ENCODE measurements around the gene CNTN5.

Gene CNTN5

GRCh38 chr11:99229544-99229943 is 208.8 kb downstream of the CNTN5 start:
- Histone ChIP-seq H3K27me3 (no peaks in the 10 kb centered on the region), H3K4me1 (no peaks in the 10 kb centered on the region), H3K9me3 (peaks cover 0 to 7% (median 0%) of the 10 kb centered on the region in 3 donors), H3K4me3 (no peak overlapping the region), H3K36me3 (no peaks in the 10 kb centered on the region), H3K27ac (no peak overlapping the region)
- TF ChIP-seq CTCF (IDR thresholded peaks at IDR 0.05): no peak
- intact Hi-C loops (cut with DNase I; ENCODE audit: low total_unique reads): no loop called here
- DNase-seq: no peak

GRCh38 chr11:99234534-99234933 is 213.8 kb downstream of the CNTN5 start:
- no peak for DNase-seq

GRCh38 chr11:99238401-99238800 is 217.7 kb downstream of the CNTN5 start:
- intact Hi-C loops (cut with DNase I; ENCODE audit: low total_unique reads): no loop called here
- H3K4me1 ChIP-seq: no peaks in the 10 kb centered on the region

More at GRCh38 chr11:99234534-99234933, 213.8 kb downstream of the CNTN5 start:
- H3K27ac ChIP-seq: no peak overlapping the region
- H3K36me3 ChIP-seq: no peaks in the 10 kb centered on the region
- intact Hi-C loops (cut with DNase I; ENCODE audit: low total_unique reads): no loop called here
- no peaks in the 10 kb centered on the region for H3K4me1 ChIP-seq
- no peaks in the 10 kb centered on the region for H3K27me3 ChIP-seq
- H3K4me3 ChIP-seq: no peak overlapping the region
- H3K9me3 ChIP-seq: peaks cover 0 to 7% (median 0%) of the 10 kb centered on the region in 3 donors
- TF ChIP-seq CTCF (IDR thresholded peaks at IDR 0.05): no peak

GRCh38 chr11:99240192-99241030 is 219.7 kb downstream of the CNTN5 start:
- no peak for TF ChIP-seq CTCF (IDR thresholded peaks at IDR 0.05)
- DNase-seq: no peak
- intact Hi-C loops (cut with DNase I; ENCODE audit: low total_unique reads): no loop called here

More at GRCh38 chr11:99238401-99238800, 217.7 kb downstream of the CNTN5 start:
- Histone ChIP-seq H3K9me3 (no peaks in the 10 kb centered on the region), H3K4me3 (no peak overlapping the region), H3K27ac (no peak overlapping the region), H3K27me3 (no peaks in the 10 kb centered on the region), H3K36me3 (no peaks in the 10 kb centered on the region)
- DNase-seq: no peak
- no peak for TF ChIP-seq CTCF (IDR thresholded peaks at IDR 0.05)

GRCh38 chr11:99241066-99241465 is 220.3 kb downstream of the CNTN5 start:
- Histone ChIP-seq H3K27me3 (no peaks in the 10 kb centered on the region), H3K9me3 (no peaks in the 10 kb centered on the region), H3K4me3 (no peak overlapping the region), H3K27ac (no peak overlapping the region), H3K4me1 (no peaks in the 10 kb centered on the region), H3K36me3 (no peaks in the 10 kb centered on the region)
- intact Hi-C loops (cut with DNase I; ENCODE audit: low total_unique reads): no loop called here
- no peak for TF ChIP-seq CTCF (IDR thresholded peaks at IDR 0.05)
- no peak for DNase-seq

More at GRCh38 chr11:99240192-99241030, 219.7 kb downstream of the CNTN5 start:
- Histone ChIP-seq H3K9me3 (no peaks in the 10 kb centered on the region), H3K4me1 (no peaks in the 10 kb centered on the region), H3K4me3 (no peak overlapping the region), H3K27ac (no peak overlapping the region), H3K27me3 (no peaks in the 10 kb centered on the region), H3K36me3 (no peaks in the 10 kb centered on the region)
